ENCODE results near the gene IRGC.

DNA sequence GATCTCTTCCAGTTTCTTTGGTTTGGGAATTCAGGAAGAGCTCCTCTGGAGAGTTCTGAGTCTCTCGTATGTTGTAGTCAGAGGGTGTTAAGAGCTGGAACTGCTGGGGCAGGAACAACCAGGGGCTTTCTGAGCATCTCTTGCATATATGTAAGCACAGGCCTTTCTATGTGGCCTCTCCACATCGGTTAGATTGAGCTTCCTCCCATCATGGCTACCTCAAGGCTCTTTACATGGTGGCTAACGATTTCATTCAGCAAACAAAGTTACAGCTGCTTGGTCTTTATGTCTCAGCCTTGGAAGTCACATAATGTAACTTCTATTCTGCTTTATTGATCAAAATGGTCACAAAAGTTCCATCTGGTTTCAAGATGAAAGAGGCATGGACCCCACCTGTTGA lies 25.4 kb upstream of the IRGC start:
- TF ChIP-seq POLR2AphosphoS5 (IDR thresholded peaks at IDR 0.05; ENCODE audit: low read depth, low read length) (no peak), TAF1 (IDR thresholded peaks at IDR 0.05; ENCODE audit: borderline replicate concordance, insufficient read depth, low read length) (no peak), SIN3A (IDR thresholded peaks at IDR 0.05; ENCODE audit: borderline replicate concordance, insufficient read depth, low read length) (no peak)
- TF ChIP-seq, protein P1, sequence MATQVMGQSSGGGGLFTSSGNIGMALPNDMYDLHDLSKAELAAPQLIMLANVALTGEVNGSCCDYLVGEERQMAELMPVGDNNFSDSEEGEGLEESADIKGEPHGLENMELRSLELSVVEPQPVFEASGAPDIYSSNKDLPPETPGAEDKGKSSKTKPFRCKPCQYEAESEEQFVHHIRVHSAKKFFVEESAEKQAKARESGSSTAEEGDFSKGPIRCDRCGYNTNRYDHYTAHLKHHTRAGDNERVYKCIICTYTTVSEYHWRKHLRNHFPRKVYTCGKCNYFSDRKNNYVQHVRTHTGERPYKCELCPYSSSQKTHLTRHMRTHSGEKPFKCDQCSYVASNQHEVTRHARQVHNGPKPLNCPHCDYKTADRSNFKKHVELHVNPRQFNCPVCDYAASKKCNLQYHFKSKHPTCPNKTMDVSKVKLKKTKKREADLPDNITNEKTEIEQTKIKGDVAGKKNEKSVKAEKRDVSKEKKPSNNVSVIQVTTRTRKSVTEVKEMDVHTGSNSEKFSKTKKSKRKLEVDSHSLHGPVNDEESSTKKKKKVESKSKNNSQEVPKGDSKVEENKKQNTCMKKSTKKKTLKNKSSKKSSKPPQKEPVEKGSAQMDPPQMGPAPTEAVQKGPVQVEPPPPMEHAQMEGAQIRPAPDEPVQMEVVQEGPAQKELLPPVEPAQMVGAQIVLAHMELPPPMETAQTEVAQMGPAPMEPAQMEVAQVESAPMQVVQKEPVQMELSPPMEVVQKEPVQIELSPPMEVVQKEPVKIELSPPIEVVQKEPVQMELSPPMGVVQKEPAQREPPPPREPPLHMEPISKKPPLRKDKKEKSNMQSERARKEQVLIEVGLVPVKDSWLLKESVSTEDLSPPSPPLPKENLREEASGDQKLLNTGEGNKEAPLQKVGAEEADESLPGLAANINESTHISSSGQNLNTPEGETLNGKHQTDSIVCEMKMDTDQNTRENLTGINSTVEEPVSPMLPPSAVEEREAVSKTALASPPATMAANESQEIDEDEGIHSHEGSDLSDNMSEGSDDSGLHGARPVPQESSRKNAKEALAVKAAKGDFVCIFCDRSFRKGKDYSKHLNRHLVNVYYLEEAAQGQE (IDR thresholded peaks at IDR 0.05; ENCODE audit: insufficient read depth in 1 of 2, low read depth in 2 of 2, low read length in 2 of 2), result no peak
